DOHH2 (cell line): ENCODE measurements around the gene SPRN.
"Not testable (repeated sequence)": the region's sequence is repeated elsewhere in the genome, so short reads cannot be mapped to it uniquely, and the experiment has no call there.

ENCODE experiments used
- H3F3A ChIP-seq: fragments of 200-600 bp; sonication (generic), shearing (Covaris generic); 2 replicates; pipeline ENCODE4 v1.6.0; 2016; ENCODE audit warnings: antibody characterized with exemption, mild to moderate bottlenecking; ENCODE audit not compliant: control insufficient read depth, insufficient read depth
- H3K27ac ChIP-seq: fragments of 200-600 bp; sonication (generic); 2 replicates; pipeline ENCODE4 v1.5.1; 2014; ENCODE audit warnings: low read depth, mild to moderate bottlenecking, low read length, moderate library complexity
- H3K27me3 ChIP-seq: fragments of 200-600 bp; sonication (generic); 2 replicates; pipeline ENCODE4 v1.6.1; 2014; ENCODE audit warnings: mild to moderate bottlenecking, low read length, mixed read lengths; ENCODE audit not compliant: control insufficient read depth
- H3K36me3 ChIP-seq: fragments of 200-600 bp; sonication (generic); 2 replicates; pipeline ENCODE4 v1.6.1; 2014; ENCODE audit warnings: mild to moderate bottlenecking, low read length, moderate library complexity, mixed read lengths; ENCODE audit not compliant: control insufficient read depth
- H3K4me1 ChIP-seq: fragments of 200-600 bp; sonication (generic); 2 replicates; pipeline ENCODE4 v1.6.1; 2014; ENCODE audit warnings: mild to moderate bottlenecking, low read length, mixed read lengths; ENCODE audit not compliant: control insufficient read depth
- H3K4me2 ChIP-seq: fragments of 200-600 bp; sonication (generic); 2 replicates; pipeline ENCODE4 v1.6.0; 2014; ENCODE audit warnings: mild to moderate bottlenecking, low read length, moderate library complexity
- H3K4me3 ChIP-seq: fragments of 200-600 bp; sonication (generic); 2 replicates; pipeline ENCODE4 v1.5.1; 2014; ENCODE audit warnings: mild to moderate bottlenecking, low read length, mixed read lengths
- H3K79me2 ChIP-seq: fragments of 200-600 bp; sonication (generic); 2 replicates; pipeline ENCODE4 v1.6.1; 2014; ENCODE audit warnings: mild to moderate bottlenecking, low read length, mixed read lengths; ENCODE audit not compliant: control insufficient read depth
- H3K9me2 ChIP-seq: fragments of 200-600 bp; sonication (generic); replicated peaks from 2 replicates; pipeline ENCODE4 v1.6.1; 2014; ENCODE audit warnings: mild to moderate bottlenecking, low read length, mixed read lengths; ENCODE audit not compliant: control insufficient read depth
- H3K9me3 ChIP-seq: fragments of 200-600 bp; sonication (generic); 2 replicates; pipeline ENCODE4 v1.6.1; 2014; ENCODE audit warnings: antibody characterized with exemption, low read length, mixed read lengths; ENCODE audit not compliant: control insufficient read depth, insufficient read depth
- H4K20me1 ChIP-seq: fragments of 200-600 bp; sonication (generic); 2 replicates; pipeline ENCODE4 v1.6.0; 2014; ENCODE audit warnings: low read depth, mild to moderate bottlenecking, antibody characterized with exemption, low read length, moderate library complexity; ENCODE audit not compliant: control insufficient read depth, insufficient read depth
- EZH2phosphoT487 ChIP-seq: fragments of 200-600 bp; sonication (generic); IDR thresholded peaks from 2 replicates; pipeline ENCODE4 v1.6.1; 2017; ENCODE audit warnings: borderline replicate concordance, mild to moderate bottlenecking, antibody characterized with exemption, low read length, moderate library complexity, mixed read lengths
- TF ChIP-seq, protein P1 (sequence below): fragments of 200-600 bp; sonication (generic); IDR thresholded peaks from one replicate; pipeline ENCODE4 v1.5.1; 2014; ENCODE audit warnings: antibody characterized with exemption, mild to moderate bottlenecking, low read depth, low read length; ENCODE audit not compliant: poor library complexity, severe bottlenecking

Gene SPRN

DNA sequence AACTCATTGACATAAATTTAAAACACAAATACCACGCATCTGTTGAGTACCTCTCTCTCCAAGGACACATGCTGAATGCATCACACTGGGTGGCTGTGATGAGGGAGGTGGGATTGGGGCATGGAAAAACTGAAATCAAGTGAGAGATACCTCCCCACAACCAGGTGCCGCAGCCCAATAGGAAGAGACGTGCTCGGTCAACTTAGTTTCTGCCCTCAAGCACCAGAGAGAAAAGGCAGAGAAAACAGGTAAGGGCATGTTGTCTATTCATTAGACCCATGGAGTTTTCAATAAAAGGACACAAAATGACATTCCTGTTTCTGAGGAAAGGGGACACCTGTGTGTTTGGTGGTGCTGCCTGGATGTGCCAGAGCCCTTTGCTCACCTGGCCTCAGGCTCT is 5.1 kb upstream of the SPRN start:
- H3K27me3 ChIP-seq: not testable (repeated sequence)

DNA sequence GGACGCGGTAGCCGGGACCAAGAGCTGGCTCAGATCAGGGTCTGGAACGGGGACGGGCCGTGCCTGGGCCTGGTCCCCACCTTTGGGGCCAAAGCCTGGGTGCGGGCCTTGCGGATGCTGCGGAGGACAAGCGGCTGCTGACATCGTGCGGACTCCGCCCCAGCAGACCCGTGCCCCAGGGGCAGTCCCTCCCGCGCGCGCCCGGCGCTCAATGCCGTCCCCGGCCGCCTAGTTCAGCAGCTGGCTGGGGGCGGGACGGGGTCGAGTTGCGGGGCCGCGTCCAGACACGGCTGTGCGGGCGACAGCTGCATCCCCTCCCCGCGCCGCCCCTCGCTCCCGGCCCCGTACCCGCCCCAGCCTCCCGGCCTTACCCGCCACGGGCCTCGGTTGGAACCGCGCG is 323 bp downstream of the SPRN start:
- not testable (repeated sequence) for H3K27ac ChIP-seq, H3K4me1 ChIP-seq, H3K9me2 ChIP-seq, H3K9me3 ChIP-seq, H3F3A ChIP-seq, H3K4me3 ChIP-seq, H4K20me1 ChIP-seq, H3K4me2 ChIP-seq, H3K79me2 ChIP-seq, H3K27me3 ChIP-seq
- peaks cover 22% of the 10 kb centered on the region for H3K36me3 ChIP-seq

More for the DNA sequence above, 5.1 kb upstream of the SPRN start:
- H3K27ac ChIP-seq, H3K4me3 ChIP-seq, H3K36me3 ChIP-seq, H3K9me2 ChIP-seq, H3K9me3 ChIP-seq, H3K4me1 ChIP-seq, H3K79me2 ChIP-seq, H4K20me1 ChIP-seq, H3K4me2 ChIP-seq, H3F3A ChIP-seq: not testable (repeated sequence)

DNA sequence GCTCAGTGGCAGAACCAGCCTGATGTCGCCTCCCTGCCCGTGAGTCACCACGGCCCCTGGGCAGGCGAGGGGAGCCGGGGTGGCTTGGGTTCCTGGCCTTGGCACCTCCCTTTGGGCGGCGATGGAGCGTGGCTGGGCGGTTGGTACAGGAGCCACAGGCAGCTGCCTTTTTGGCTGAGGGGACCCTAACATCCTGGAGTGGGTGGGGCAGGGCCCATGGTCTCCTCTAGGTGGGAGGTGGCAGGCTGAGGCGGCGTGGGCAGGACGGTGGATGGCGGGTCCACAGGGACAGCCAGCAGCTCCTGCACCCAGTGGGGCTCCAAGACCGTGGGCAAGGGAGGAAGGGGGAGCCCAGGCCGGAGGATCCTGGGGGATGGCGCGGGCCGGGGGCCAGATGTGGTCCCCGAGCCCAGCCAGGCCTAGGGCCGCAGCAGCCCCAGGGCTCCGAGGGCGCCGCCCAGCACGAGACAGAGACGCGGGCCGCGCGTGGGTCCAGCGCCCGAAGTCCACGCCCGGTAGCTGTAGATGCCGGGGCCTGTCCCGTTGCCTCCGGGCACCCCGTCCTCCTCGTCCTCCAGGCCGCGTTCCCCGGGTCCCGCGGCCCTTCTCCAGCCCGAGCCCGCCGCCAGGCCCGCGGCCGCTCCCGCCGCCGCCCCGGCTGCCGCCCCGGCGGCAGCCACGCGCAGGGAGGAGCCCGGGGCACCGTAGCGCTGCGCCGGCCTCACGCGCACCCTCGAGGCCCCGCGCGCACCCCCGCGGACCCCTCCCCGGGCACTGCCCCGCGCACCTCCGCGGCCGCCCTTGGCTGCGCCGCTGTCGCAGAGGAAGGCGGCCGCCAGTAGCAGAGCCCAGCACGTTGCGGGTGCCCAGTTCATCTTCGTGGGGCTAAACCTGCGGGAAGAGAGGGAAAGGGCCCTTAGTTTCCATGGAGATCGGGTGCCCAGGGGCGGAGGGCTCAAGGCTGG is 1.3 kb downstream of the SPRN start:
- Histone ChIP-seq H3K9me3 (no peaks in the 10 kb centered on the region), H3K4me1 (no peaks in the 10 kb centered on the region), H3K4me3 (no peak overlapping the region), H3K79me2 (no peaks in the 10 kb centered on the region), H3F3A (no peaks in the 10 kb centered on the region), H3K36me3 (peaks cover 26% of the 10 kb centered on the region), H4K20me1 (no peaks in the 10 kb centered on the region), H3K4me2 (no peak overlapping the region), H3K27me3 (no peaks in the 10 kb centered on the region), H3K9me2 (no peaks in the 10 kb centered on the region), H3K27ac (no peak overlapping the region)
- no peak for TF ChIP-seq EZH2phosphoT487
- TF ChIP-seq, protein P1, sequence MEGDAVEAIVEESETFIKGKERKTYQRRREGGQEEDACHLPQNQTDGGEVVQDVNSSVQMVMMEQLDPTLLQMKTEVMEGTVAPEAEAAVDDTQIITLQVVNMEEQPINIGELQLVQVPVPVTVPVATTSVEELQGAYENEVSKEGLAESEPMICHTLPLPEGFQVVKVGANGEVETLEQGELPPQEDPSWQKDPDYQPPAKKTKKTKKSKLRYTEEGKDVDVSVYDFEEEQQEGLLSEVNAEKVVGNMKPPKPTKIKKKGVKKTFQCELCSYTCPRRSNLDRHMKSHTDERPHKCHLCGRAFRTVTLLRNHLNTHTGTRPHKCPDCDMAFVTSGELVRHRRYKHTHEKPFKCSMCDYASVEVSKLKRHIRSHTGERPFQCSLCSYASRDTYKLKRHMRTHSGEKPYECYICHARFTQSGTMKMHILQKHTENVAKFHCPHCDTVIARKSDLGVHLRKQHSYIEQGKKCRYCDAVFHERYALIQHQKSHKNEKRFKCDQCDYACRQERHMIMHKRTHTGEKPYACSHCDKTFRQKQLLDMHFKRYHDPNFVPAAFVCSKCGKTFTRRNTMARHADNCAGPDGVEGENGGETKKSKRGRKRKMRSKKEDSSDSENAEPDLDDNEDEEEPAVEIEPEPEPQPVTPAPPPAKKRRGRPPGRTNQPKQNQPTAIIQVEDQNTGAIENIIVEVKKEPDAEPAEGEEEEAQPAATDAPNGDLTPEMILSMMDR: no peak

DNA sequence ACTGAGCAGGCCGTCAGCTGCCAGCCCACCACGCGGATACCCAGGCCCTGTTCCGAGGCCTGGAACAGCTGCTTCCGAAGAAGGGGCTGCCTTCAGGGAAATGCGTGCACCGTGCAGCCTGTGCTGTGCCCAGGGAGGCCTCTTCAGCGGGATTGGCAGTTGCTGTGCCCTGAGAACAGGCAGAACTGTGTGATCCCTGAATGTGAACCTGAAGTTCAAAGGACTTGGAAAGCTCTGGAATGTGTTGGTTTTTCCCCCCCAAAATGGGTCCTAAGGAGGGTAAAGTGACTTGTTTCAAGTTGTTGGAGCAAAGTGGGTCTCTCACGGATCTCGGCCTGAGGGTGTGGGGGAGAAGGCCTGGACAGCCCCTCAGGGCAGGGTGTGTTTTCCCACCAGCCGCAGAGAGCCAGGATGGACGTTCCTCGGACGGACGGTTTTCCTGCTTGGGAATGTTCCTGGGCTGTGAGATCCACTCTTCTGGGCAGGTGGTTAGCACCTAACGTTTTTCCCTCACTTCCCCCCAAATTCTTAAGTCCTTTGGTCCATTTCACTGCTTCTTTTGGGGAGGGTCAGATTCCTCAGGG is 2.1 kb downstream of the SPRN start:
- TF ChIP-seq, protein P1: no peak
- TF ChIP-seq EZH2phosphoT487: no peak
- no peak overlapping the region for H3K27ac ChIP-seq
- peaks cover 26% of the 10 kb centered on the region for H3K36me3 ChIP-seq
- no peaks in the 10 kb centered on the region for H3K9me2 ChIP-seq
- H3K9me3 ChIP-seq: no peaks in the 10 kb centered on the region
- H4K20me1 ChIP-seq: no peaks in the 10 kb centered on the region
- no peak overlapping the region for H3K4me3 ChIP-seq
- no peaks in the 10 kb centered on the region for H3K4me1 ChIP-seq
- no peaks in the 10 kb centered on the region for H3K27me3 ChIP-seq
- no peak overlapping the region for H3K4me2 ChIP-seq
- H3F3A ChIP-seq: no peaks in the 10 kb centered on the region
- no peaks in the 10 kb centered on the region for H3K79me2 ChIP-seq
